Measurements from ENCODE around the gene CEP85L. TPM values are rescaled to one million over a fixed set of nuclear protein-coding genes. Genes with fewer than 3 reads are reported as not detected.

CEP85L gene
- total and polyA plus RNA-seq, 2 of the 4 experiments (the other 2 are of a cell fraction) = 2.3 to 25.6 TPM

DNA sequence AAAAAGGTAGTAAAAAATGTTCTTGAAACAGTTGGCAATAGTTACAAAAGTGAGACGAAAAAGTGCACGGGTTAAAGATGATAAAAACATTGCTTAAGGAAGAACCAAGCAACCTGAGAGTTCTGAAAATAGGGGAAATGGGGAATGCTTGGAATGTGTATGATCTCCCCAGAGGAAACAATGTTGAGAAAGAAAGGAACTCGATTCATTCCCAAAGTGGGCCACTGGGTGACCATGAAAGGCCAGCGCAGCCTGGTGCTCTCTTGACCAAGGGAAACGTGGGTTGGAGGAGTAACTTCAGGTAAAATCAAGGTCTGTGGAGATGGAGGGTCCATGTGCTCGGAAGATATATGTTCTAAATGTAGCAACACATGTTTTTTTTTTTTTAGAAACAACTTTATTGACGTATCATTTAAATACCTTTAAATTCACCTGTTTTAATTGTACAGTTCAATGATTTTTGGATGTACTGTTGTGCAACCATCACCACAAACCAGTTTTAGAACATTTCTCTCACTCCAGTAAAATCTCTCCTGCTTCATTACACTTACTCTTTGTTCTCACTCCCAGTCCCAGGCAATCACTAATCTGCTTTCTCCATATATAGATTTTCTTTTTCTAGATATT is 34.5 kb upstream of the CEP85L start:
- Histone ChIP-seq H3K56ac (ENCODE audit: extremely low read depth, insufficient read depth, low read length) (no peak overlapping the region), H3K27ac (ENCODE audit: insufficient read depth, low read length) (no peak overlapping the region), H3K4ac (ENCODE audit: low read depth, low read length) (no peak overlapping the region), H3K4me1 (ENCODE audit: control insufficient read depth, insufficient read depth, low read length) (no peaks in the 10 kb centered on the region), H3K4me2 (ENCODE audit: low read depth, low read length) (no peak overlapping the region), H2BK15ac (ENCODE audit: low read depth, low read length) (no peak overlapping the region), H3K4me3 (ENCODE audit: insufficient read depth, low read depth, low read length) (no peak overlapping the region), H3K18ac (ENCODE audit: low read depth, low read length) (no peak overlapping the region), H3K14ac (replicated peaks; ENCODE audit: low read depth, low read length) (no peak overlapping the region), H2AK9ac (replicated peaks; ENCODE audit: low read depth, low read length, poor library complexity) (no peak overlapping the region), H2AK5ac (ENCODE audit: low read depth, low read length) (no peak overlapping the region), H3K23ac (ENCODE audit: low read depth, low read length) (no peak overlapping the region), H3K27me3 (ENCODE audit: control insufficient read depth, insufficient read depth, low read length) (no peaks in the 10 kb centered on the region), H3K36me3 (ENCODE audit: control insufficient read depth, insufficient read depth, low read length) (no peaks in the 10 kb centered on the region), H2BK5ac (ENCODE audit: low read depth, low read length, poor library complexity, severe bottlenecking) (no peak overlapping the region), H2AFZ (replicated peaks; ENCODE audit: low read length, poor library complexity) (no peak overlapping the region), H3K79me1 (ENCODE audit: low read depth in 1 of 2, low read length in 2 of 2) (no peaks in the 10 kb centered on the region; a peak in 1 of 4 replicates), H3K9me3 (ENCODE audit: control insufficient read depth, insufficient read depth, low read length) (no peaks in the 10 kb centered on the region), H4K91ac (ENCODE audit: insufficient read depth, low read depth, low read length) (no peak overlapping the region), H4K20me1 (ENCODE audit: insufficient read depth, low read length) (no peaks in the 10 kb centered on the region), H4K8ac (ENCODE audit: low read depth in 2 of 2, low read length in 2 of 2) (no peak overlapping the region), H3K9ac (ENCODE audit: low read depth, low read length) (no peak overlapping the region), H3K9me1 (ENCODE audit: insufficient read depth, low read length) (no peaks in the 10 kb centered on the region), H2BK20ac (ENCODE audit: low read depth, low read length) (no peak overlapping the region), H4K5ac (ENCODE audit: low read depth, low read length) (no peak overlapping the region), H2BK120ac (ENCODE audit: low read depth, low read length) (no peak overlapping the region)
- intact Hi-C loops (cut with micrococcal nuclease) = no loop called here
- ChIA-PET POLR2A (ENCODE audit: unreplicated experiment) (no interaction called here), CTCF (no interaction called here)
- no peak for DNase-seq
- in situ Hi-C loops (cut with MboI; ENCODE audit: low sequenced_read_pairs) = no loop called here
- dilution Hi-C loops (cut with HindIII; ENCODE audit: low sequenced_read_pairs, unreplicated experiment) = no loop called here
- ATAC-seq (ENCODE audit: low read depth) = no peak
- no CpG with 5 or more reads among the region's 7 CpGs for WGBS, 2 experiments (ENCODE audit: extremely low coverage in 2 of 2, insufficient read length in 1 of 2)
- BruUV-seq (replicated peaks) = no TSS peak
- TF ChIP-seq, protein P1, sequence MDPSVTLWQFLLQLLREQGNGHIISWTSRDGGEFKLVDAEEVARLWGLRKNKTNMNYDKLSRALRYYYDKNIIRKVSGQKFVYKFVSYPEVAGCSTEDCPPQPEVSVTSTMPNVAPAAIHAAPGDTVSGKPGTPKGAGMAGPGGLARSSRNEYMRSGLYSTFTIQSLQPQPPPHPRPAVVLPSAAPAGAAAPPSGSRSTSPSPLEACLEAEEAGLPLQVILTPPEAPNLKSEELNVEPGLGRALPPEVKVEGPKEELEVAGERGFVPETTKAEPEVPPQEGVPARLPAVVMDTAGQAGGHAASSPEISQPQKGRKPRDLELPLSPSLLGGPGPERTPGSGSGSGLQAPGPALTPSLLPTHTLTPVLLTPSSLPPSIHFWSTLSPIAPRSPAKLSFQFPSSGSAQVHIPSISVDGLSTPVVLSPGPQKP (IDR thresholded peaks at IDR 0.05; ENCODE audit: borderline replicate concordance, low read depth, low read length) = no peak
- TF ChIP-seq RCOR1 (IDR thresholded peaks at IDR 0.05; ENCODE audit: insufficient replicate concordance, low read length) (no peak), SMC3 (IDR thresholded peaks at IDR 0.05; ENCODE audit: low read depth, low read length) (no peak), BHLHE40 (IDR thresholded peaks at IDR 0.05; ENCODE audit: low read depth, low read length) (no peak), CHD1 (IDR thresholded peaks at IDR 0.05; ENCODE audit: low read depth, low read length) (no peak), MAZ (IDR thresholded peaks at IDR 0.05; ENCODE audit: borderline replicate concordance, low read depth, low read length) (no peak), MXI1 (IDR thresholded peaks at IDR 0.05; ENCODE audit: borderline replicate concordance, low read depth, low read length) (no peak), FOS (IDR thresholded peaks at IDR 0.05; ENCODE audit: low read depth, low read length) (no peak), RFX5 (IDR thresholded peaks at IDR 0.05; ENCODE audit: low read depth, low read length) (no peak)
- TF ChIP-seq, protein P2, sequence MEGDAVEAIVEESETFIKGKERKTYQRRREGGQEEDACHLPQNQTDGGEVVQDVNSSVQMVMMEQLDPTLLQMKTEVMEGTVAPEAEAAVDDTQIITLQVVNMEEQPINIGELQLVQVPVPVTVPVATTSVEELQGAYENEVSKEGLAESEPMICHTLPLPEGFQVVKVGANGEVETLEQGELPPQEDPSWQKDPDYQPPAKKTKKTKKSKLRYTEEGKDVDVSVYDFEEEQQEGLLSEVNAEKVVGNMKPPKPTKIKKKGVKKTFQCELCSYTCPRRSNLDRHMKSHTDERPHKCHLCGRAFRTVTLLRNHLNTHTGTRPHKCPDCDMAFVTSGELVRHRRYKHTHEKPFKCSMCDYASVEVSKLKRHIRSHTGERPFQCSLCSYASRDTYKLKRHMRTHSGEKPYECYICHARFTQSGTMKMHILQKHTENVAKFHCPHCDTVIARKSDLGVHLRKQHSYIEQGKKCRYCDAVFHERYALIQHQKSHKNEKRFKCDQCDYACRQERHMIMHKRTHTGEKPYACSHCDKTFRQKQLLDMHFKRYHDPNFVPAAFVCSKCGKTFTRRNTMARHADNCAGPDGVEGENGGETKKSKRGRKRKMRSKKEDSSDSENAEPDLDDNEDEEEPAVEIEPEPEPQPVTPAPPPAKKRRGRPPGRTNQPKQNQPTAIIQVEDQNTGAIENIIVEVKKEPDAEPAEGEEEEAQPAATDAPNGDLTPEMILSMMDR (conservative IDR thresholded peaks at IDR 0.05; ENCODE audit: low read depth, low read length) = no peak
